Naive B cell (primary cell): ENCODE results near the gene HDAC1. TPM values are rescaled to one million over a fixed set of nuclear protein-coding genes. Genes with fewer than 3 reads are reported as not detected.
A peak's percentile ranks its signal among the peaks of the same experiment; 100 is the strongest.
"Not testable (repeated sequence)": the region's sequence is repeated elsewhere in the genome, so short reads cannot be mapped to it uniquely, and the experiment has no call there.

Experiments used
- ATAC-seq, 2 donors: fragments of 150-1000 bp; cut with Tn5 transposase; 2 replicates each; pipeline ENCODE4 v1.10.0; 2021; ENCODE audit warnings: low read depth in 2 of 2, mild to moderate bottlenecking in 2 of 2, moderate library complexity in 2 of 2
- DNase-seq: peaks from one replicate; pipeline ENCODE4 v3.0.0; 2022
- H3K27ac Mint-ChIP-seq, 6 donors: one replicate each; pipeline ENCODE4 v1.8.0; 2020 to 2022; ENCODE audit warnings: mild to moderate bottlenecking in 6 of 6, mixed read lengths in 6 of 6, moderate library complexity in 5 of 6, inconsistent platforms in 2 of 6
- H3K27me3 Mint-ChIP-seq, 3 donors: one replicate each; pipeline ENCODE4 v1.8.0; 2021 to 2022; ENCODE audit warnings: mixed read lengths in 3 of 3, mild to moderate bottlenecking in 1 of 3
- H3K36me3 Mint-ChIP-seq, 2 donors: one replicate each; pipeline ENCODE4 v1.8.0; 2020 to 2022; ENCODE audit warnings: mixed read lengths in 2 of 2, inconsistent platforms in 1 of 2, mild to moderate bottlenecking in 1 of 2
- H3K4me1 Mint-ChIP-seq, 3 donors: one replicate each; pipeline ENCODE4 v1.8.0; 2020 to 2022; ENCODE audit warnings: mixed read lengths in 3 of 3, inconsistent platforms in 1 of 3, mild to moderate bottlenecking in 1 of 3, moderate library complexity in 1 of 3
- H3K4me3 Mint-ChIP-seq, 8 donors: one replicate each; pipeline ENCODE4 v1.8.0; 2020 to 2022; ENCODE audit warnings: mild to moderate bottlenecking in 8 of 8, mixed read lengths in 8 of 8, moderate library complexity in 8 of 8, inconsistent platforms in 2 of 8
- H3K9me3 Mint-ChIP-seq, 7 donors: one replicate each; pipeline ENCODE4 v1.8.0; 2020 to 2022; ENCODE audit warnings: mixed read lengths in 7 of 7, mild to moderate bottlenecking in 5 of 7, inconsistent platforms in 2 of 7, moderate library complexity in 1 of 7
- polyA plus RNA-seq, 6 donors: library from polyadenylated mRNA; unstranded; fragments of 300-500 nt; fragmentation: Illumina TruSeq; gene quantifications; one replicate each; pipeline ENCODE4 v1.2.3, GENCODE V29; 2021; ENCODE audit warnings: low read depth in 6 of 6

Gene HDAC1
- polyA plus RNA-seq, 6 donors from 2014 or later: 179 to 253 (median 204) TPM

DNA sequence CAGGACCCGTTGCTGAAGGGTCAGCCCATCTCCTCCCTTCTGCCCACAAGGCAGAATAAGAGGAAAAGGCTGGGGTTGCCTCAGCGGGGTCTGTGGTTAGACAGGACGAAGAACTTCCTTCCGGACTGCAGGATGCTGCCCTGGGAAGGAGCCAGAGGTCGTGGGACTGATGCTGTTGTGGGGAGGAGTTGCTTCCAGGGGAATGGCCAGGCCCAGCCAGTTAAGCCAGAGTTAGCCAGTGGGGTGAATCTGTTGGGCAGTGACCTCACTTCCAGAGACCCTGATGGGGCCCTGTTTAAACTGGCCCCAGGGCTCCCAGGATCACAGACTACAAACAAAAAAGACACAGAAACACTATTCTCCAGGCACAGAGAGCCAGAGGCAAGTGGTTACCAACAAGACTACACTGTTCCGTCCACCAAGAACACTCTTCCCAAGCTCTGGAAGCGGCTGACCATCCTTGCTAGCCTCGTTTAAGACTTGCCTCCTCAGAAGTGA is 57.4 kb downstream of the HDAC1 start:
- no peaks in the 10 kb centered on the region for H3K36me3 Mint-ChIP-seq
- DNase-seq: no peak
- peak overlapping the region in 5 of 8 donors; percentile 30 to 81 (median 41) for H3K4me3 Mint-ChIP-seq
- no peaks in the 10 kb centered on the region for H3K9me3 Mint-ChIP-seq
- peak overlapping the region in 4 of 6 donors; percentile 29 to 82 (median 47) for H3K27ac Mint-ChIP-seq
- H3K27me3 Mint-ChIP-seq: peaks cover 0 to 4% (median 0%) of the 10 kb centered on the region in 3 donors
- peaks cover 19 to 71% (median 53%) of the 10 kb centered on the region in 3 donors for H3K4me1 Mint-ChIP-seq
- ATAC-seq: no peak

DNA sequence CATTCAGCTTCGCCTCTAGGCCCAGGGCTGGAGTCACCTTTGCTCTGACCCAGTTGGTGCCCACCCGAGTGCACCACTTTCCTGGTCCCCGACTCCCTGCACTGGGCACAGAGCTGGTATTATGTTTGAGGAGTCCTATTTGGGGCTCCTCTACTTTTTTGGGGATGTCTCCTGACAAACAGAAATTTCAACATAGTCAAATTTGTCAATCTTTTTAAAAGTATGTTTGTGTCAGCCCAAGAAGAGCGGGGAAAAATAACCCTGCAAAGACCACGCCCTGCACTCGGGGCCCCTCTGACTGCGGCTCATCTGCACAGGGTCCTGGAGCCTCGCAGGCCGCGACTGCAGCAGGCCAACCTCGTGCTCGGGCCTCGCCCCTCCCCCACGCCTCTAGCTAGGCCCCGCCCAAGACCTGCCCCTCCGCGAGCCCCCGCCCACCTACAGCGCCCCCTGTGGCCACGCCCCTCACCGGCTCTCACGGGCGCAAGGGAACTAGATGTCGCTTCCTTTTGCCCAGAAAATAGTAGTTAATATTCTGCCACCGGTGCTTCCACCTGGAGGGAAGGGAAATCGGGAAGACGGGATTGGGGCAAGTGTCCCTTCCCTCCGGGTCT is 59.0 kb downstream of the HDAC1 start:
- ATAC-seq (peak; percentile 66), DNase-seq (peak; percentile 30)
- peaks cover 25 to 79% (median 45%) of the 10 kb centered on the region in 3 donors for H3K4me1 Mint-ChIP-seq
- peak overlapping the region; percentile 75 to 94 (median 86) for H3K4me3 Mint-ChIP-seq
- H3K27ac Mint-ChIP-seq: peak overlapping the region; percentile 70 to 96 (median 88)
- peaks cover 0 to 2% (median 0%) of the 10 kb centered on the region in 3 donors for H3K27me3 Mint-ChIP-seq
- no peaks in the 10 kb centered on the region for H3K36me3 Mint-ChIP-seq
- no peaks in the 10 kb centered on the region for H3K9me3 Mint-ChIP-seq

DNA sequence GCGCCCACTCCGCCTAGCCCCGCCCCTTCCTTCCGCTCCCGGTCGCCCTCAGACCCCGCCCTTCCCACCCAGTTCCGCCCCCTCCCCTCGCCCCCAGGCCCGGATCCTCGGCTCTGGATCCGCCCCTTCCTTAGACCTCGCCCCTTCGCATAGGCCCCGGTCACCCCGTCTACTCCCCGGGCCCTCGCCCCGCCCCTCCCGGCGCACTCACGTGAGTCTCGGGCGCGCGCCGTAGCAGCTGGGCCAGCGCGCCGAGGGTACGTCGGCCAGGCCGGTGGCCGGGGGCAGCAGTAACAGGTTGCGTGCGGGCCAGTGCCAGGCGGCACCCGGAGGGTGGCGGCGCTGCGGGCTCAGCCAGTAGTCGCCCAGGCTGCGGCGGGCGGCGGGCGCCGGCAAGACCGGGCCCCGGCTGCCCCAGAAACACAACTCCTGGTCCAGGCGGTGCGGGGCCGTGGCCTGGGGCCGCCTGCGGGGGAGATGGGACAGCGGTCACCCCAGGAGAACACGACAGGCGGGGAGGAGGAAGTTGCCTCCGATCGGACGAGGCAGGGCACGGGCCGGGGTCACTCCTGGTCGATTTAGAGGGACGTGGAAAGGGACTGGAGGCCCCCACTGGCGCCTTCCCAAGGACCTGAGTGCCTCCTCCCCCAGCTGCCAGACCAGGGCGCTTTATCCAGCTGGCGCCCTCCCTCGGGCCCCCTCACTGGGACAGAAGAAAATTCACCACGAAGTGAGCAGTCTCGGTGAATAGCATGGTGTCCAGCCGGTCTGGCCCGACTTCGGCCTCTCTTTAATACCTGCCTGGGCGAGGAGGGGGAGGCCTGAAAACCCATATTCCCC is 59.7 kb downstream of the HDAC1 start:
- Mint-ChIP-seq H3K9me3 (no peaks in the 10 kb centered on the region), H3K4me3 (peak overlapping the region; percentile 75 to 94 (median 86)), H3K27me3 (no peaks in the 10 kb centered on the region), H3K27ac (peak overlapping the region; percentile 70 to 96 (median 86)), H3K36me3 (no peaks in the 10 kb centered on the region), H3K4me1 (peaks cover 25 to 78% (median 45%) of the 10 kb centered on the region in 3 donors)
- ATAC-seq (peak; percentile 93), DNase-seq (peak; percentile 91)

DNA sequence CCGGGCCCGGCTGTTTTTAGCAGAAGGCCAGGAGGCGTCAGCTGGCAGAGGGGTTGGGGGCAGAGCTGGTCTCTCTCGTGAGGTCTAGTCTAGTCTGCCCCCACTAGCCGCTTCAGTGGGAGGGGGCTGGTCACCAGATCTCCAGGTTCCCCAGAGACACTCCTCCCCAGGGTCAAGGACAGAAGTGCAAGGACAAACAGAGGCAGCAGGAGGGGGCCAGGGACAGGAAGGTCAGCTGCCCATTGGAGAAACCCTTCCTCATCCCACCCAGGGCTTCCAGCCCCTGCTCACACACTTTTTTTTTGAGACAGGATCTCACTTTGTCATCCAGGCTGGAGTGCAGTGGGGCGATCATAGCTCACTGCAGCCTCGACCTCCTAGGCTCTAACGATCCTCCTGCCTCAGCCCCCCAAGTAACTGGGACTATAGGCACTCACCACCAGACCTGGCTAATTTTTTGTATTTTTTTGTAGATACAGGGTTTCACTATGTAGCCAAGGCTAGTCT is 60.4 kb downstream of the HDAC1 start:
- Mint-ChIP-seq H3K27me3 (no peaks in the 10 kb centered on the region), H3K36me3 (no peaks in the 10 kb centered on the region), H3K4me1 (peaks cover 25 to 74% (median 45%) of the 10 kb centered on the region in 3 donors), H3K27ac (peak overlapping the region in 5 of 6 donors; percentile 38 to 89 (median 86)), H3K4me3 (peak overlapping the region; percentile 75 to 93 (median 83)), H3K9me3 (no peaks in the 10 kb centered on the region)
- ATAC-seq: no peak
- no peak for DNase-seq

DNA sequence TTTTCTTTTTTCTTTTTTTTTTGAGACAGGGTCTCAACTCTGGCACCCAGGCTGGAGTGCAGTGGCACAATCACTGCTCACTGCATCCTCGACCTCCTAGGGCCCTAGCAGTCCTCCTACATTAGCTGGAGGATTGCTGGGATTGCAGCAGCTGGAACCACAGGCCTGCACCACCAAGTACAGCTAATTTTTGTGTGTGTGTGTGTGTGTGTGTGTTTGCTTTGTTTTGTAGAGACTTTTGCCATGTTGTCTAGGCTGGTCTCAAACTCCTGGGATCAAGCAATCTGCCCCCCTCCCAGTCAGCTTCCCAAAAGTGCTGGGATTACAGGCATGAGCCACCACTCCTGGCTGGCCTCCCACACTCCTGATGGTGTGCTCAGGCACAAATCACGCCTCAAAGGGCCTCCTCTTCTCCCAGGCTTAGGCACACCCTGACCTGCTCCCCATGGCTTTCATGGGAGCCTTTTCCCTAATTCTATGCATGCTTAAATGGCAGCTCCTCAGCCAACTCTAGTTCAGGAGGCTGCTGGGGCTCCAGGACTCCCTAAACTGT is 61.0 kb downstream of the HDAC1 start:
- H3K36me3 Mint-ChIP-seq: no peaks in the 10 kb centered on the region
- H3K4me1 Mint-ChIP-seq: peaks cover 25 to 77% (median 45%) of the 10 kb centered on the region in 3 donors
- no peak for DNase-seq
- H3K9me3 Mint-ChIP-seq: no peaks in the 10 kb centered on the region
- H3K27me3 Mint-ChIP-seq: no peaks in the 10 kb centered on the region
- ATAC-seq: no peak
- peak overlapping the region; percentile 47 to 87 (median 81) for H3K4me3 Mint-ChIP-seq
- H3K27ac Mint-ChIP-seq: peak overlapping the region in 2 of 6 donors; percentile 86 to 88

DNA sequence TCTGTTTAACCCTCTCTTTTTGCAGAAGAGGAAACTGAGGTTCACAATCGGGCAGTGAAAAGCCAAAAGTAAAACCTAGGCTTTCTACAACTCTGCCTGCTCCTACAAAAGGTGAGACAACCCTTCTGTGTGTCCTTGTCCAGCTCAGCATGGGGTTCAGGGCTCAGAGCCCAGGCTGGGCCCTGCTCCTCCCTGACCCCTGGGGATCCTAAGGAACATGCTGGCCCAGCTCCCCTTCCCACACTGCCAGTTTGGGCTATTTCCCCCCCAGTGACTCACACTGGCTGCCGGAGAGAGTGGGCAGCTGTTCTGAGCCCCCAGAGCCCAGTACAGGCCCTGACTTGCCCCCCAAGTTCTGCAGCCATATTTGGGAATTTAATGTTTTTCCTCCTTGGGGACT is 61.5 kb downstream of the HDAC1 start:
- ATAC-seq (no peak), DNase-seq (no peak)
- Mint-ChIP-seq H3K27ac (peak overlapping the region in 3 of 6 donors; percentile 86 to 88 (median 86)), H3K4me1 (peaks cover 25 to 72% (median 42%) of the 10 kb centered on the region in 3 donors), H3K36me3 (no peaks in the 10 kb centered on the region), H3K4me3 (peak overlapping the region; percentile 3 to 86 (median 77)), H3K27me3 (no peaks in the 10 kb centered on the region), H3K9me3 (no peaks in the 10 kb centered on the region)

DNA sequence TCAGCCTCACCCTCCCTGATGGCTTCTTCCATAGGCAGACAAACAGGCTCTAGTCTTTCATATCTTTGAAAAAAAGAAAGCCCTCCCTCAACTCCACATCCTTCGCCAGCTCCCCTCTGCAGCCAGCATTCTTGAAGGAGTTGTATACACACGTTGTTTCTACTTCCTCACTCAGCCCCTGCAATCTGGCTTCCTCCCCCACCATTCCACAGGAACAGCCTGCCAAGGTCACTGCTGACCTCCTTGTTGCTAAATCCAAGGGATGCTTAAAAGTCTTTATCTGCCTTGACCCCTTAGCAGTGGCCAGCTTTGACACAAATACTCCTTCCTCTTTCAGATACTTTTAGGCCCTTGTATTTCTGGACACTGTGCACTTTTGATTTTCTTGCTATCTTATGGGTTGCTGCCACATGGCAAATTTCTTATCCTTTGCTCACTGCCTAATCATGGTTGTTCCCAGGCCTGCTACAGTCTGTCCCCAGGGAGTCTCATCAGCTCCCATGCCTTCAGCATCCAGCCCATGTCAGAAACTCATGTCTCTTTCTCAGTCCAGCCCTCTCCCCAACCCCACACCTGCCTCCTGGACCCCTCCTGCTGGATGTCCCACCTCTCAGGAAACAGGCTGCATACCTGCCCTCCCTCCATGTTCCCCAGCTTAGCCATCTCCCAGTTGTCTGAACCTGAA is 62.1 kb downstream of the HDAC1 start:
- peak overlapping the region in 4 of 6 donors; percentile 22 to 93 (median 64) for H3K27ac Mint-ChIP-seq
- no peaks in the 10 kb centered on the region for H3K27me3 Mint-ChIP-seq
- peaks cover 23 to 68% (median 39%) of the 10 kb centered on the region in 3 donors for H3K4me1 Mint-ChIP-seq
- no peak for ATAC-seq
- H3K36me3 Mint-ChIP-seq: no peaks in the 10 kb centered on the region
- DNase-seq: no peak
- peak overlapping the region in 6 of 8 donors; percentile 50 to 85 (median 76) for H3K4me3 Mint-ChIP-seq
- no peaks in the 10 kb centered on the region for H3K9me3 Mint-ChIP-seq

DNA sequence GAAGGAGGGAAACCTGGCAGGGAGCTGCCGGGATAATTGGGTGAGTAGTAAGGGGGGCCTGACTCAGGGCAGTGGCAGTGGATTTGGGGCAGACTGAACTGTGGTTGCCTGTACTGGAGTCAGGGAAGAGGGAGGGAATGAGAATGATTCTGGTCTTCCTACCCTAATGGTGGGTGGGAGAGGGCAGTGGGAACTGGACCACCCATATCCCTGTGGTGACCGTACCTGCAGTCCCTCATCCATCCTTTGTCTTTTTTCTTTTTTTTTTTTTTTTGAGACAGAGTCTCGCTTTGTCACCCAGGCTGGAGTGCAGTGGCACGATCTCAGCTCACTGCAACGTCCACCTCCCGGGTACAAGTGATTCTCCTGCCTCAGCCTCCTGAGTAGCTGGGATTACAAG is 63.9 kb downstream of the HDAC1 start:
- not testable (repeated sequence) for H3K36me3 Mint-ChIP-seq, H3K27me3 Mint-ChIP-seq, DNase-seq, ATAC-seq, H3K9me3 Mint-ChIP-seq
- peak overlapping the region in 1 of 6 donors; percentile 27 for H3K27ac Mint-ChIP-seq
- peaks cover 30 to 68% (median 39%) of the 10 kb centered on the region in 3 donors for H3K4me1 Mint-ChIP-seq
- peak overlapping the region in 1 of 8 donors; percentile 81 for H3K4me3 Mint-ChIP-seq

DNA sequence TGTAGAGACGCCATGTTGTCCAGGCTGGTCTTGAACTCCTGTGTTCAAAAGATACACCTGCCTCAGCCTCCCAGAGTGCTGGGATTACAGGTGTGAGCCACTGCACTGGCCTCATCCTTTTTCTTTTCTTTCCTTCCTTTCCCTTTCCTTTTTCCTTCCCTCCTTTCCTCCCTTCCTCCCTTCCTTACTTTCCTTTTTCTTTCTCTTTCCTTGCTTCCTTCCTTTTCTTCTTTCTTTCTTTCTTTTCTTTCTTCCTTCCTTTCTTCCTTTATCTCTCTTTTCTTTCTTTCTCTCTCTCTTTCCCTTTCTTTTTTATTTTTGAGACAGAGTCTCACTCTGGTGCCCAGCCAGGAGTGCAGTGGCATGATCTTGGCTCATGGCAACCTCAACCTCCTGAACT is 64.6 kb downstream of the HDAC1 start:
- no peak for DNase-seq
- no peak for ATAC-seq
- peaks cover 0 to 1% (median 0%) of the 10 kb centered on the region in 7 donors for H3K9me3 Mint-ChIP-seq
- peaks cover 34 to 68% (median 38%) of the 10 kb centered on the region in 3 donors for H3K4me1 Mint-ChIP-seq
- no peaks in the 10 kb centered on the region for H3K36me3 Mint-ChIP-seq
- H3K4me3 Mint-ChIP-seq: peak overlapping the region in 1 of 8 donors; percentile 60
- peaks cover 0 to 5% (median 0%) of the 10 kb centered on the region in 3 donors for H3K27me3 Mint-ChIP-seq
- H3K27ac Mint-ChIP-seq: peak overlapping the region in 1 of 6 donors; percentile 32

DNA sequence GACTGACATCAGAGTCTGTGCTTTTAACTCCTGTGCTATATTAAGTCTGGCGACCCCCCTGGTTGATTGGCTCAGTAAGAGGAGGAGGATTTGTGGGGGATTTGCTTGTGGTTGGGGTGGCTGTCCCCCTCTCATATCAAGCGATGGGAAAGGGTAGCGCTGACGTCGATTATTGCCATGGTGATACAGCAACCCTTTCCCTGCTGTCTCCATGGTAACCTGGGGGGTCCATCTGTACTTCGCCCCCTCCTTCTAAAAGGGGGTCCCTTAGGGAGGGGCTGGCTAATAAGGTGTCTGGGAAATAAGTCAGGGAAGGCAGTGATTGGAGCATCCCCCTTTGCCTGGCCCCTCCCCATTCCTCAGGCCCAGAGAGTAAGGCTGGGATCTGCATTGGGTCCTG is 65.7 kb downstream of the HDAC1 start:
- DNase-seq: no peak
- H3K4me1 Mint-ChIP-seq: peaks cover 34 to 66% (median 35%) of the 10 kb centered on the region in 3 donors
- ATAC-seq: no peak
- peak overlapping the region in 2 of 6 donors; percentile 47 to 77 for H3K27ac Mint-ChIP-seq
- peaks cover 0 to 1% (median 0%) of the 10 kb centered on the region in 7 donors for H3K9me3 Mint-ChIP-seq
- no peaks in the 10 kb centered on the region for H3K36me3 Mint-ChIP-seq
- peak overlapping the region in 1 of 8 donors; percentile 9 for H3K4me3 Mint-ChIP-seq
- H3K27me3 Mint-ChIP-seq: peaks cover 0 to 5% (median 0%) of the 10 kb centered on the region in 3 donors

DNA sequence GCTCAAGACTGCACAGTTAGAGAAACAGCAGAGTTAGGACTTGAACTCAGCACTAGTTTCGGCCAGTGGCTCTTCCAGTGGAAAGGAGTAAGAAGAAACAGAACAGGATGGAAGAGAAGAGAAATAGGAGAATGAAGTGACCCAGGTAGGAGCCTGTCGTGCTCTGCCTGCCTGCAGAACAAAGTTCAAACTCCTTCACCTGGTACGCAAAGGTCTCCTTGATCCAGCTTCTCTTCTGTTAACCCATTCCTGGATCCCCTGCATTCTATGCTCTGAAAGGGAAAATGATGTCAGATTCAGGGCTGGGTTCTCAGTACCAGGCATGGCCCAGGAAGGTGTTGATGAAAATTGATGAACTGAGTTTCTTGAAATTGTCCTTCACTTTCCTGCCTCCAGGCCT is 66.6 kb downstream of the HDAC1 start:
- Mint-ChIP-seq H3K27ac (peak overlapping the region in 4 of 6 donors; percentile 47 to 77 (median 64)), H3K4me1 (peaks cover 31 to 61% (median 36%) of the 10 kb centered on the region in 3 donors), H3K4me3 (no peak overlapping the region), H3K36me3 (no peaks in the 10 kb centered on the region), H3K9me3 (peaks cover 0 to 1% (median 0%) of the 10 kb centered on the region in 7 donors), H3K27me3 (peaks cover 0 to 5% (median 0%) of the 10 kb centered on the region in 3 donors)
- DNase-seq (no peak), ATAC-seq (no peak)

DNA sequence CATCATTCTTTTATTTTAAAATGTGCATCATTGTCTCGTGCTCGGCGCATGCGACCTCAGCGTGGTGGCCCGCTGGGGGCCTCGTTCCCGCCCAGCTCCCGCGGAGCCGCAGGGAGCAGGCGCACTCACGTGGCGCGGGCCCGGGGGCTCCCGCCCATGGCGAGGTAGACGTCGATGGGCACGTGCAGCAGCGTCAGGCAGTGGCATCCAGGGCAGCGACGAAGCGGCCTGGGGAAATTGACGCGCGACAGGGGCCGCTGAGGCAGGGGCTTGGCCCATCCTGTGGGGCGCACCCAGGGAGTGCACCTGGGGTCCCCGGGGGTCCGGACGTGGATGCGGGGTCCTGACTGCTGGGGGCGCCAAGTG is 69.4 kb downstream of the HDAC1 start:
- no peaks in the 10 kb centered on the region for H3K36me3 Mint-ChIP-seq
- peak overlapping the region in 1 of 6 donors; percentile 74 for H3K27ac Mint-ChIP-seq
- H3K27me3 Mint-ChIP-seq: peaks cover 0 to 5% (median 0%) of the 10 kb centered on the region in 3 donors
- ATAC-seq (no peak), DNase-seq (no peak)
- H3K4me3 Mint-ChIP-seq: peak overlapping the region in 6 of 8 donors; percentile 65 to 90 (median 82)
- H3K4me1 Mint-ChIP-seq: peaks cover 24 to 50% (median 35%) of the 10 kb centered on the region in 3 donors
- H3K9me3 Mint-ChIP-seq: peaks cover 0 to 1% (median 0%) of the 10 kb centered on the region in 7 donors
